ENCODE data around the gene LFNG.

- no peak for TF ChIP-seq EZH2phosphoT487 (IDR thresholded peaks at IDR 0.05; ENCODE audit: low read depth)
- TF ChIP-seq CTCF (IDR thresholded peaks at IDR 0.05; ENCODE audit: low read depth, low read length): no peak
These were observed 9.8 kb downstream of the LFNG start for GRCh38 chr7:2529161-2530070.
